ENCODE results near the gene NAALADL2.

GRCh38 chr3:175749981-175750380 lies 890.8 kb downstream of the NAALADL2 start:
- TF ChIP-seq POLR2AphosphoS5 (IDR thresholded peaks at IDR 0.05; ENCODE audit: borderline replicate concordance, low read depth, low read length) (no peak), EZH2 (IDR thresholded peaks at IDR 0.05) (no peak), FOXP2 (optimal IDR thresholded peaks at IDR 0.05; ENCODE audit: control extremely low read depth, extremely low read length, insufficient read depth) (no peak)
